HG02943 (cell line): ENCODE data around the gene HNRNPL.
"Not testable (repeated sequence)": the region's sequence is repeated elsewhere in the genome, so short reads cannot be mapped to it uniquely, and the experiment has no call there.

Experiments
- ATAC-seq: cut with Tn5 transposase; IDR thresholded peaks from one replicate; pipeline ENCODE4 v1.9.1; 2021; ENCODE audit warnings: mild to moderate bottlenecking, low read depth, moderate library complexity; ENCODE audit not compliant: unreplicated experiment

The HNRNPL gene

DNA sequence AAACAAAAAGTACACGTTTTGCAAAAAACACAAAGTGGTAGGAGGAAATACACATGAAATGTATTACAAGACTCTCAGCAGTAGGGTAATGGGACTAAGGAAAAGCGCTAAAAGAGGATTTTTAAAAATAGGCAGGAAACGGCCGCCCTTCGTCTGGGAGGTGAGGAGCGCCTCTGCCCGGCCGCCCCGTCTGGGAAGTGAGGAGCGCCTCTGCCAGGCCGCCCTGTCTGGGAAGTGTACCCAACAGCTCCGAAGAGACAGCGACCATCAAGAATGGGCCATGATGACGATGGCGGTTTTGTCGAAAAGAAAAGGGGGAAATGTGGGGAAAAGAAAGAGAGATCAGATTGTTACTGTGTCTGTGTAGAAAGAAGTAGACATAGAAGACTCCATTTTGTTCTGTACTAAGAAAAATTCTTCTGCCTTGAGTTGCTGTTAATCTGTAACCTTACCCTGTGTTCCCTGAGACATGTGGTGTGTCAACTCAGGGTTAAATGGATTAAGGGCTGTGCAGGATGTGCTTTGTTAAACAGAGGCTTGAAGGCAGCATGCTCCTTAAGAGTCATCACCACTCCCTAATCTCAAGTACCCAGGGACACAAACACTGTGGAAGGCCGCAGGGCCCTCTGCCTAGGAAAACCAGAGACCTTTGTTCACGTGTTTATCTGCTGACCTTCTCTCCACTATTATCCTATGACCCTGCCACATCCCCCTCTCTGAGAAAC lies 42.2 kb downstream of the HNRNPL start:
- ATAC-seq = not testable (repeated sequence)

DNA sequence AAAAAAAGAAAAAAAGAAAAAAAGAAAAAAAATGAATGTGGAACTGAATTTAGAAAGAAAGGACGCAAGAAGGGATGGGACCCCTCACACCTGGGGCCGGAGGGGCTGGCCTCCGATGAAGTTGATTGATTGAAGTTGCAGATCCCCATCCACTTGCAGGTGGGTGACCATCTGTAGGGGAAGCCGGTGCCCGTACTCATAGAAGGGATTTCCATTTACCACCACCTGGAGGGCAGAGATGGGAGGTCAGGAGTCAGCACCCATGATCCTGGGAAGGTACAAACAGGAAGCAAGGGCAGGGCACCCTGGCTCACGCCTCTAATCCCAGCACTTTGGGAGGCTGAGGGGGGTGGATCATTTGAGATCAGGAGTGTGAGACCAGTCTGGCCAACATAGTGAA lies 43.4 kb downstream of the HNRNPL start:
- no peak for ATAC-seq

DNA sequence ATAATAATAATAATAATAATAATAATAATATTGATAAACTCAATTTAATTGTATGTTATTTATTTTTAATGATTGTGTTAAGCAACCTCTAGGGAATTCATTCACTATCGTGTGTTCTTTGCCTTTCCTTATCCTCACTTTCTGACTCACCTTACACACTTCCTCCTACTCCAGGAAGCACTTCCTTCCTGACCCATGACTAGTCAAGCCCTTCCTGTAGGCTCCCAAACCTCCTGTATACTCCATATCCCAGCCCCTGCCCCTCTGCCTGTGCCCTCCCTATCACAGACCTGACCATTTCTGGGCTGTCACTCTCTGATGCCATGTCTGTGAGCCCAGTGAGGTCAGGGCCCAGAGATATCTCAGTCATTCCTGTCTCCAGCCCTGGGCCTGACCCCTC lies 44.6 kb downstream of the HNRNPL start:
- no peak for ATAC-seq

DNA sequence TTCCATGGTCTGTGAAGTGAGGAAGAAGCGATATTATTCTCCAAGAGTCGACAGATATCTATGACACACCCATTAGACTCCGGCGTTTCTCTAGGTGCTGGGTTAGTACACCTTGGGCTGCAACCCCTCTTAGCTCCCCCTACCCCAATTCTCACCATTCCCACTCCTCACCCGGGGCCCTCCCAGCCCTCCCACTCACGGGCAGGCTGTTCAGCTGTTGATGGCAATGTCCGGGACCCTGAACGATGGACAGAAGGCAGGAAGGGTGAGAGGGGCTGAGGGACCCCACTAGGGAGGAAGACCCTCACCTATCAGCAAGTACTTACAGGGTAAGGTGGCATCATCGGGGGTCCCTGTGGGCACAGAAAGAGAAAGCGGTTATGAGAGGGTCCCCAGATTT lies 46.2 kb downstream of the HNRNPL start:
- ATAC-seq = no peak

DNA sequence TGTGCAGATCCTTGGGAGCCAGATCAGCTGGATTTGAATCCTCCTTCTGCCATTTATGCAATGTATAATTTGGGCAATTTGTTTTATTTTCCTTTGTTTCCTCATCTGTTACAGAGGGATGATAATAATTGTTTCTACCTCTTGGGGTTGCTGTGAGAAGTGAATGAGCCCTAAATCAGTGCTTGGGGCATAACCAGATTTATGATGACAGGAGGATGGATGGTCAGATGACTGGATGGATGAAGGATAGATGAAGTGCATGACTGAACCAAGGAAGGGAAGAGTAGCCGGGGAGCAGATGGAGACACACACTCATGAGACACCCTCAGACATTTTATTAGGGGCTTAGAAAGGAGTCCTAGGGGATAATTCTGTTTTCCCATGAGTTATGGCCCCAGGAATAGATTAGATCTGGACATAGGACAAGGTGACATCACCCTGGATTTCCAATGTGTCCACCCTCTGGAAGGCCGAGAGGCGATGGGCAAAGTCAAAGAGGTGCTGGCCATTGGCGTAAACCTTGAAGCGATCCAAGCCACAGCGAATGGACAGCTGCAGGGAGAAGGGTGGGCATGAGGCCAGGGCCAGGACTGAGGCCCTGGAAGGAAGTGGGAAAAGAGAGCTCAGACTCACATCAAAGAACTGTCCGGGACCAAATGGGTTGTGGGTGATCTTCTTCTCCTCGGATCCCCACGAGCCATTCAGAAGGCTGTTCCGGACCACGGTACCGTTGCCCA lies 48.3 kb downstream of the HNRNPL start:
- no peak for ATAC-seq

DNA sequence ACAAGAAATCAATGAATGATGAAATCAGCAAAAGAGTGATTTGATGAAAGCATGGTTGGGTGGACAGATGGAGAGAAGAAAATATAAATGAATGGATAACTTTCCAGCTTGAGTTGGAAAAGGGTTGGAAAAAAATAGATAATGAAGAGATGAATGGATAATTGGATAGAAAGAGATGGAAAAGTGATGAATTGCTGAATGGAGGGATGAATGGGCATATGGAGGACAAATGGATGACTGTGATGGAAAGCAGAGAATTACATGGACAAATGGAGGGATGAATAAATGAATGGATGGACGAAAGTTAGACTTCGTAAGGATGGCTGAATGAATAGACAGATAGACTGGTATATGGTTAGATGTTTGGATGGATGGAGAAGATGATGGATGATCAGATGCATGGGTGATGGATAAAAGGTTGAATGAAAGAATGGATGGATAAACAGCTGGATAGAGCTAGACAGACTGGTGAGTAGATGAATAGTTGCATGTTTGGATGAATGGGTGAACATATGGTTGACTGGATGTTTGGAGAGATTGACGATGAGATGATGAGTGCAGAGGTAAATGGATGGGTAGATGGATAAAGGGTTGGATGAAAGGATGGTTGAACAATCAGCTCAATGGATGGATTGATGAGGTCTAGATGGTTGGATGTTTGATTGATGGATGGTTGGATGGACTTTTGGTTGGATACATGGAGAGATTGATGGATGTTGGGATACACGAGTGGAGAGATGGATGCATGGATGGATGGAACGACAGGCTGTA lies 49.0 kb downstream of the HNRNPL start:
- ATAC-seq = no peak

DNA sequence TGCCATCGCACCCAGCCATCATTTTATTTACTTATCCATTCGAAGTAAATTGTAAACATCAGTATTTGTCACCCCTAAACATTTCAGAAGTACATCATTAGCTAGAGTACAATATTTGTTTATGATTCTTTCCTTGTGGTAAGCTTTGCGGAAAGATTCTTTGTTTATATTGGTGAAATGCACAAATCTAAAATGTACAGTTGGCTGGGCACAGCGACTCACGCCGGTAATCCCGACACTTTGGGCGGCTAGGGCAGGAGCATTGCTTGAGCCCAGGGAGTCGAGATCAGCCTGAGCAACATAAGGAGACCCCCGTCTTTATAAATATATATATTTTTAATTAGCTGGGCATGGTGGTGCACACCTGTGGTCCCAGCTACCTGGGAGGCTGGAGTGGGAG lies 50.7 kb downstream of the HNRNPL start:
- ATAC-seq = no peak

DNA sequence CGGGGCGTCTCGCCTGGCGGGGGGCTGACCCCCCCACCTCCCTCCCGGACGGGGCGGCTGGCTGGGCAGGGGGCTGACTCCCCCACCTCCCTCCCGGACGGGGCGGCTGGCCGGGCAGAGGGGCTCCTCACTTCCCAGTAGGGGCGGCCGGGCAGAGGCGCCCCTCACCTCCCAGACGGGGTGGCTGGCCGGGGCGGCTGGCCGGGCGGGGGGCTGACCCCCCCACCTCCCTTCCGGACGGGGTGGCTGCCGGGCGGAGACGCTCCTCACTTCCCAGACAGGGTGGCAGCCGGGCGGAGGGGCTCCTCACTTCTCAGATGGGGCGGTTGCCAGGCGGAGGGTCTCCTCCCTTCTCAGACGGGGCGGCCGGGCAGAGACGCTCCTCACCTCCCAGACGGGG lies 52.0 kb downstream of the HNRNPL start:
- ATAC-seq = not testable (repeated sequence)

DNA sequence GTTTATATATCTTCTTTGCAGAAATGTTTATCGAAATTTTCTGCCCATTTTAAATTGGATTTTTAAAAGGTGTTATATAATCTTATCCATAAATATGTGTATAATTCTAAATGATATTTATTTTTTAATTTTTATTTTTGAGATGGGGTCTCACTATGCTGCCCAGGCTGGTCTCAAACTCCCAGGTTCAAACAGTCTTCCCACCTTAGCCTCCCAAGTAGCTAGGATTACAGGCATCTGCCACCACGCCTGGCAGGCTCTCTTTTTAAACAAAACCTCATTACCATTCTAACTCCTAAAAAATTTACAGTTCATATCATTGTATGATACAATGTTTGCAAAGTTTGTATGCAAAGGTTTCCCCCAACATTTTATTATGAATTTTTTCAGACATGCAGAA lies 53.6 kb downstream of the HNRNPL start:
- ATAC-seq = no peak

DNA sequence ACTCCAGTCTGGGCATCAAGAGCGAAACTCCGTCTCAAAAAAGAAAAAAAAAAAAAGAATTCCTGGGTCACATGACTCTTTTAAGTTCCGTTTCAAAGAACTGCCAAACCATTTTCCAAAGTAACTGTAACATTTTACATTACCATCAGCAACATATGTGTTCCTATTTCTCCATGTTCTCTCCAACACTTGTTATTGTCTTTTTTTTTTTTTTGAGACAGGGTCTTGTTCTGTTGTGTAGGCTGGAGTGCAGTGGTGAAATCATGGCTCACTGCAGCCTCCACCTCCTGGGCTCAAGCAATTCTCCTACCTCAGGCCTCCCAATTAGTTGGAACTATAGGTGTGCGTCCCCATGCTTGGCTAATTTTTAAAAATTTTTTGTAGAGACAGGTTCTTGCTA lies 54.2 kb downstream of the HNRNPL start:
- no peak for ATAC-seq

DNA sequence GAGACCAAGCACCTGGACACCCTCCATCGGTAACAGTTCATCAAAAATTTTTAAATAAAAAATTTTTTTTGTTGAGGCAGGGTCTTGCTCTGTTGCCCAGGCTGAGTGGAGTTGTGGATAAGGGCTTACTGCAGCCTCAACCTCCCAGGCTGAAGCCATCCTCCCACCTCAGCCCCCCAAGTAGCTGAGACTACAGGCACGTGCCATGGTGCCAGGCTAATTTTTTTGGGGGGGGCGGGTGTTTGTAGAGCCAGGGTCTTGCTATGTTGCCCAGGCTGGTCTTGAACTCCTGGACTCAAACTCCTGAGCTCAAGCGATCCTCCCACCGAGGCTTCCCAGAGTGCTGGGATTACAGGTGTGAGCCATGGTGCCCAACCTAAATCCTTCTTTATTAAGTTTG lies 56.1 kb downstream of the HNRNPL start:
- no peak for ATAC-seq

DNA sequence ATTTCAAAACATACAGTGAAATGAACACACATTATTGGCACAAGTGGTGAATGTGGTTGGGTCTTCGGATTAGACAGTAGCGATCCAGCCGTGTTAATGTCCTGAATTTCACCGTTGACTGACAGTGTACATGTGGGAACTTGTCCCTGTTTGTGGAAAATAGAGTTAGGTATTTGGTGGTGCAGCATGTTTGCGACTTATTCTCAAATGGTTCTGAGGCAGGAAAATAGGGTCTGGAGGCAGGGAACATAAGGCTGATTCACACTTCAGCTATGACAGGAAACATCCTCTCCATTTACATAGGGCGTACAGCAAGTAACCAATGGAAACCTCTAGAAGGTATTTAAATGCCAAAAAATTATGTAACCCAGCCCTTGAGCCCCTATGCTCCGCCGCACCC lies 56.6 kb downstream of the HNRNPL start:
- no peak for ATAC-seq

DNA sequence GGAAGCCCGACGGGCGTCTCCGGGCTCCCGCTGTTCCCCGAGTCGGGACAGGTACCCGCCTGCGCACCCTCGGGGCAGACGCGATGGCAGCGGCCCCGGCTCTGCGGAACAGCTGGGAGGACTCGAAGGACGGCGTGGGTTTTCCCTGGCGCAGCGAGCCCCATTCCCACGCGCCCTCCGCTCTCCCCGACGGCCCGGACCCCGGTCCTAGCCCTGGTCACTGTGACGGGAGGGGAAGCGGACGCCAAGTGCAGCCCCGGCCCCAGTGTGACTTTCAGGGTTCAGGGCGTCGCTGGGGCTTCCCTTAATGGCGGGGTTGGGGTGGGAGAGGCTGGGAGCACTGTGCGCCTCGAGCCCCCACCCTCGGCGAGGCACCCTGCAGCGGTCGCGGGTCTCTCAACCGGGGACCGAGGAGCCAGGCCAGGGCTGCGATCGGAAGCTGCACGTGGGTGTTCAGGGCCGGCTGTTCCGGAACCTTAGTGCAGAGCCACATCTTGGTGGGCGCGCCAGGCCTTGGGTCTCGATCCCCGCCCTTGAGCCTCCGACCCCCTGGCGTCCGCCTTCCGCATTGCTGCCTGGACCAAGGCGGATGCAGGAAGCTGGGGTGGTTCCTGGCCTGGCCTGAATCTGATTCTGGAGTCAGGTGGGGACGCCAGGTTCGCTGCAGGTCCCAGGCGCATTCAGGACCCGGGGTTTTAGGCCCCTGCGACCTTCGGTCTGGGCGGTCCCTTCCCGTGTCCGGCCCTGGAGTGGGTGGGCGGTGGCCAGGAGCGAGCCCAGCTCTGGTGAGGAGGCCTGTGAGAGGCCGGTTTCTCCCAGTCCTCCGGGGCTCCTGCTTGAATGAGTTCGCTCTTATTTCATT lies 57.3 kb downstream of the HNRNPL start:
- no peak for ATAC-seq

DNA sequence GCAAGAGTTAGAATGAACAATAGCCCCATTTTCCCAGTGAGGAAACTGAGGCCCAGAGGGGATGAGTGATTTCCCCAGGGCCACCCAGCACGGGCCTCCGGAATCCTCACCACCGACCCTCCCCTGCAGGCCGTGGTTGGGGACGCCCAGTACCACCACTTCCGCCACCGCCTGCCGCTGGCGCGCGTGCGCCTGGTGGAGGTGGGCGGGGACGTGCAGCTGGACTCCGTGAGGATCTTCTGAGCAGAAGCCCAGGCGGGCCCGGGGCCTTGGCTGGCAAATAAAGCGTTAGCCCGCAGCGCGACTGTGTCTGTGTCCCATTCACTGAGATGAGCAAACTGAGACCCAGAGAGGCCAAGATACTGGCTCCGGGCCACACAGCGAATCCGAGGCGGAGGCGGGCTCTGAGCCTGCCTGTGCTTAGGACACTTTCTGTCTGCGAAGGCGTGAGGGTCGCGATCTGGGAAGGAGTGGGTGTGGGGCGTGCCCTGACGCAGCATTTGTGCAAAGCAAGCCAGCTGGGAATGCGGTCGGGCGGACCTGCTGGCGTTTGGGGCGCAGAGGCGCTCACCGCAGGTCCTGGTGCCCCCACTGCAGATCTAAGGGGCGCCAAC lies 58.2 kb downstream of the HNRNPL start:
- not testable (repeated sequence) for ATAC-seq

DNA sequence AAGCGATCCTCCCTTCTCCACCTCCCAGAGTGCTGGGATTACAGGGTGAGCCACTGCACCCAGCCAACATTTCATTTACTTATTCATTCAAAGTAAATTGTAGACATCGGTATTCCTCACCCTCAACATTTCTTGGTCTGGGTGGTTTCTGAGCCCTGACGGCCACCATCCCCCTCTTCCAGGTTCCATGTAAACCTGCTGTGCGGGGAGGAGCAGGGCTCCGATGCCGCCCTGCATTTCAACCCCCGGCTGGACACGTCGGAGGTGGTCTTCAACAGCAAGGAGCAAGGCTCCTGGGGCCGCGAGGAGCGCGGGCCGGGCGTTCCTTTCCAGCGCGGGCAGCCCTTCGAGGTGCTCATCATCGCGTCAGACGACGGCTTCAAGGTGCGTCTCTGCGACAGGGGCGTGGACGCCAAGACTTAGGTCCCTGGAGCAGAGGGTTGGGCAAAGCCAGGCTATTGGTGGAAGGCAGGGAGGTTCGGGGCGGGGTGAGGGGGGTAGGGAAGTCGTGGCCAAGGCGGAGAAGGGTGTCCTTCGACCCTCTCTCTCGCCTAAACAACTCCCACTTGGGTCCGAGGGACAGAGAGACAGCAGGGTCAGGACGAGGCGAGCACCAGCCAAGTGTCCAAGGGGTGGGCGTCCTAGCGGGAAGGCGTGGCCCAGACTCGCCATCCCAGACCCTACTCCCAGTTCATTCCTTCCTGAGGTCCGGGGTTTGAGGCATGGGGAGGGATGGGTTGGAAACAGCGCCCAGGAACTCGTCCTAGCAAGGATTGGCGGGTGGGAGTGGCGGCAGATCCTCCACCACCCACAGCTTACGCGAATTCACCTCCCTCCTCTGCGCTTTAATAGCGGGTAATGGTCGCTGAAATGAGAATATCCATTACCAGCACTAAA lies 59.0 kb downstream of the HNRNPL start:
- not testable (repeated sequence) for ATAC-seq

DNA sequence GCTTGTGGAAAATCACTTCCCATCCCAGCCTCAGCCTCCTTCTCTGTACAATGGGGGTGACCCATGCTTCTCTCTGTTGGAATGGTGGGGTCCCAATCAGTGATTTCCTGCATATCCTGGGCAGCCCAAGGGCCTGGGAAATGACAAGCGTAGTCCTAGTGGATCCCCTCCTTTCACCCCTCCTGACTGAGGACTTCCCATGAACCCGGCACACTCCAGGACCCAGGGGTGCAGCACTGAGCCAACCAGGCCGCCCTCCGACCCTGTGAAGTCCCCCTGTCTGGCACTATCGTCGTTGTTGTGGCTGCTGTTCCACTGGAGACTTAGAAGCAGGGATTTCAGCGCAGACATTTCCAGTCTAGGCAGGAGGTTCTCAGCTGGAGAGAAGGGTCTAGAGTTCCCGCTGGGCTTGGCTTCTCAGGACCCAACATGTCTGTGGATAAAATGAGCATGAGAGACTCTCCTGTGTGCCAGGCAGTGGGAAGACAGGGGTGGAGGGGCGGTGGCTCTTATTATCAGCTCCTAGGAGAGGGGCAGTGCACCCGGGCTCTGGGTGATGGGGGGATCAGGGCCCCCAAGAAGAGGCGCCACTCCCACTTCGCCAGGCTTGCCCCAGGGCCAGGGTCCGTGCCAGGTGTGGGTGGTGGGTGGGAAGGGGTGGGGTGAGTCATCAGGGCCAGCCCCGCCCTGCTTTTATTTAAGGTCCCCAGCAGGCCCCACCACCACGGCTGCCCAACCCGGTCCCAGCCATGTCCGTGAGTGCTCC lies 61.1 kb downstream of the HNRNPL start, which contains the start of gene LGALS7B:
TSS of gene LGALS7B (plus strand) at position 723 of the 766 bp plus-strand sequence. CDS start at position 750, 27 bp downstream.
- ATAC-seq = no peak

DNA sequence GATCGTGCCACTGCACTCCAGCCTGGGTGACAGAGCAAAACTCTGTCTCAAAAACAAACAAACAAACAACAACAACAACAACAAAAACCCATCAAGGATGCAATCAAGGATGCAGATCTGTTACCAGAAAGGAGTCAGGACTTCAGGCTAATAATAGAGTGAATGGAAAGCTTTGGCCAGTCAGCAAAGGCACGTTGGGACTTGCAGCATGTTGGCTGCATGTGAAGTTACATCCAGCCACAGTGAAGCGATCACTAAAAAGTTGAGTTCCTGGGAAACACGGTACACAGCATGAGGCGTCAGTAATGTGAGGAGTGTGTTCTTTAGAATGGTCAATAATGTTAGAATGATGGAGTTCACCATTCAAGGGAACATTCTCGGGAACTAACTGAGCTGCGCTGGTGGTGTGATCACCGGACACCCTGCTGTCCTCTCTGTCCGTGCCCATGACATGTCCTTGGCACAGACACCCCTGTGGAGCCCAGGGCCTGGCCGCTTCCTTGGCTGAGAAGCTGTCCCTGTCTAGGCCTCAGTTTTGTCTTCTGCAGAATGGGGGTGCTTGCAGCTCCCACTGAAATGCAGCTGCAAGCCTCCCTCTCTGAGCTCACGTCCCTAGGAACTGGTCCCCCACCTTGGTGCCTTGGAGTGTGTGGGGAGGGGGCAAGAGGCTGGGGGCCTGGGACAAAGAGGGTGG lies 63.1 kb downstream of the HNRNPL start:
- ATAC-seq = no peak
